A549 (cell line): ENCODE results near the gene GALNT4. TPM values are rescaled to one million over a fixed set of nuclear protein-coding genes. Genes with fewer than 3 reads are reported as not detected.

Experiments used
- ATAC-seq, 2 experiments: fragments of 200-7000 bp in 1 of 2; fragments of >200 bp in 1 of 2; cut with Nextera tagmentation in 1 of 2; cut with Tn5 transposase in 1 of 2; 3 replicates each; pipeline versions ENCODE4 v1.8.0 to v1.9.1; 2018 to 2020; ENCODE audit warnings: mild to moderate bottlenecking in 1 of 2, moderate library complexity in 1 of 2
- CTCF ChIA-PET: fragments of 300-600 bp; sonication (Branson Sonifier 250); formaldehyde crosslinking; extraction: SDS; loops from one replicate; lab custom pipeline; 2021; ENCODE audit warnings: antibody characterized with exemption, inconsistent platforms; lab: Yijun Ruan, JAX
- POLR2A ChIA-PET: fragments of 350-600 bp; formaldehyde crosslinking; extraction: SDS; loops from one replicate; lab custom pipeline; 2021; ENCODE audit warnings: antibody characterized with exemption, inconsistent platforms; lab: Yijun Ruan, JAX
- DNase-seq, 2 experiments: peaks; one replicate each; pipeline versions ENCODE4 v3.0.0 to v3.0.0-alpha.2; 2011 to 2016; ENCODE audit warnings: low read depth in 1 of 2, low spot score in 1 of 2
- FAIRE-seq: peaks from 2 replicates; lab custom pipeline; 2011; peaks lifted over from hg19 to GRCh38; lab: Jason Lieb, UNC
- H3K27ac ChIP-seq, 2 experiments: fragments of >200 bp; sonication (Bioruptor Twin); formaldehyde crosslinking; 3 replicates each; pipeline ENCODE4 v1.5.1; 2016 to 2017
- H3K4me1 ChIP-seq: fragments of >200 bp; sonication (Bioruptor Twin); formaldehyde crosslinking; 3 replicates; pipeline ENCODE4 v1.6.1; 2016
- H3K4me2 ChIP-seq: fragments of >200 bp; sonication (Bioruptor Twin); formaldehyde crosslinking; 3 replicates; pipeline ENCODE4 v1.6.1; 2016
- H3K4me3 ChIP-seq: fragments of >200 bp; sonication (Bioruptor Twin); formaldehyde crosslinking; 3 replicates; pipeline ENCODE4 v1.5.1; 2016
- H3K9me3 ChIP-seq: fragments of >200 bp; sonication (Bioruptor Twin); formaldehyde crosslinking; 3 replicates; pipeline ENCODE4 v1.6.1; 2016
- BCL3 ChIP-seq: fragments of >200 bp; sonication (Bioruptor Twin); formaldehyde crosslinking; IDR thresholded peaks from 3 replicates; pipeline ENCODE4 v1.6.1; 2016
- CBX2 ChIP-seq: fragments of 200-600 bp; sonication (generic); IDR thresholded peaks from 2 replicates; pipeline ENCODE4 v1.6.1; 2016; ENCODE audit warnings: low read depth, mild to moderate bottlenecking, borderline replicate concordance
- CBX8 ChIP-seq: fragments of 200-600 bp; sonication (generic); IDR thresholded peaks from 2 replicates; pipeline ENCODE4 v1.6.1; 2016
- CEBPB ChIP-seq, 2 experiments: fragments of >200 bp in 1 of 2; sonication (Bioruptor Twin) in 1 of 2; formaldehyde crosslinking in 1 of 2; IDR thresholded peaks; 2 replicates each; pipeline ENCODE4 v1.6.1; 2012 to 2016
- CHD2 ChIP-seq: fragments of 150-350 bp; IDR thresholded peaks from 2 replicates; pipeline ENCODE4 v1.6.1; 2014; ENCODE audit warnings: low read length; ENCODE audit not compliant: partially characterized antibody
- CHD4 ChIP-seq: fragments of 200-600 bp; sonication (generic); IDR thresholded peaks from 2 replicates; pipeline ENCODE4 v1.6.1; 2016; ENCODE audit warnings: antibody characterized with exemption, mild to moderate bottlenecking, borderline replicate concordance
- EHF ChIP-seq: fragments of 250-450 bp; sonication (Bioruptor Pico); IDR thresholded peaks from 2 replicates; pipeline ENCODE4 v1.5.0; 2020; ENCODE audit warnings: mild to moderate bottlenecking
- ELK1 ChIP-seq: fragments of 150-350 bp; IDR thresholded peaks from 2 replicates; pipeline ENCODE4 v1.6.1; 2014; ENCODE audit warnings: low read depth, mild to moderate bottlenecking, low read length
- EP300 ChIP-seq, 2 experiments: fragments of >200 bp; sonication (Bioruptor Twin); formaldehyde crosslinking; IDR thresholded peaks; 2 replicates in 1 of 2; 3 replicates in 1 of 2; pipeline ENCODE4 v1.6.1; 2016 to 2017
- ESRRA ChIP-seq: fragments of 150-350 bp; IDR thresholded peaks from 2 replicates; pipeline ENCODE4 v1.6.1; 2014; ENCODE audit warnings: mild to moderate bottlenecking, low read length, borderline replicate concordance
- FOSB ChIP-seq: fragments of 250-450 bp; sonication (Bioruptor Pico); IDR thresholded peaks from 2 replicates; pipeline ENCODE4 v1.5.0; 2020; ENCODE audit warnings: mild to moderate bottlenecking, moderate library complexity
- FOSL2 ChIP-seq, 2 experiments: fragments of 450-650 bp in 1 of 2; fragments of >200 bp in 1 of 2; sonication (Bioruptor Twin) in 1 of 2; formaldehyde crosslinking; IDR thresholded peaks; 2 replicates each; pipeline versions ENCODE4 v1.5.0 to v1.6.1; 2016 to 2020; ENCODE audit warnings: mild to moderate bottlenecking in 1 of 2, moderate library complexity in 1 of 2
- FOXS1 ChIP-seq: fragments of 250-450 bp; sonication (Bioruptor Pico); IDR thresholded peaks from 2 replicates; pipeline ENCODE4 v1.5.0; 2020; ENCODE audit warnings: mild to moderate bottlenecking, moderate library complexity
- HDAC2 ChIP-seq: fragments of 200-600 bp; sonication (generic); IDR thresholded peaks from 2 replicates; pipeline ENCODE4 v1.6.1; 2016
- HES2 ChIP-seq: fragments of >200 bp; sonication (Bioruptor Twin); formaldehyde crosslinking; IDR thresholded peaks from 2 replicates; pipeline ENCODE4 v1.6.1; 2016
- HOXA7 ChIP-seq: fragments of 250-450 bp; sonication (Bioruptor Pico); IDR thresholded peaks from 2 replicates; pipeline ENCODE4 v1.5.0; 2020; ENCODE audit warnings: mild to moderate bottlenecking, moderate library complexity
- HOXB13 ChIP-seq: fragments of 250-450 bp; sonication (Bioruptor Pico); IDR thresholded peaks from 2 replicates; pipeline ENCODE4 v1.5.0; 2020; ENCODE audit warnings: low read depth, mild to moderate bottlenecking, moderate library complexity
- HOXB5 ChIP-seq: fragments of 250-450 bp; sonication (Bioruptor Pico); IDR thresholded peaks from 2 replicates; pipeline ENCODE4 v1.5.0; 2020; ENCODE audit warnings: mild to moderate bottlenecking, moderate library complexity
- JUN ChIP-seq, 2 experiments: fragments of >200 bp; sonication (Bioruptor Twin); formaldehyde crosslinking; IDR thresholded peaks; 2 replicates in 1 of 2; 3 replicates in 1 of 2; pipeline ENCODE4 v1.6.1; 2016 to 2017
- JUNB ChIP-seq: fragments of >200 bp; sonication (Bioruptor Twin); formaldehyde crosslinking; IDR thresholded peaks from 2 replicates; pipeline ENCODE4 v1.6.1; 2016
- KDM1A ChIP-seq: fragments of 200-600 bp; sonication (generic); IDR thresholded peaks from 2 replicates; pipeline ENCODE4 v1.6.1; 2016; ENCODE audit warnings: low read depth, mild to moderate bottlenecking
- MAFK ChIP-seq: fragments of 450-650 bp; IDR thresholded peaks from 2 replicates; pipeline ENCODE4 v1.6.1; 2014; ENCODE audit not compliant: partially characterized antibody
- MAZ ChIP-seq: fragments of 150-350 bp; IDR thresholded peaks from 2 replicates; pipeline ENCODE4 v1.6.1; 2014; ENCODE audit warnings: antibody characterized with exemption, low read depth, low read length, borderline replicate concordance
- NFE2L2 ChIP-seq: fragments of 150-350 bp; conservative IDR thresholded peaks from 2 replicates; pipeline ENCODE4 v1.6.1; 2014; ENCODE audit warnings: low read length
- NPAS2 ChIP-seq: fragments of 250-450 bp; sonication (Bioruptor Pico); IDR thresholded peaks from 2 replicates; pipeline ENCODE4 v1.8.0; 2022; ENCODE audit warnings: mild to moderate bottlenecking, moderate library complexity, borderline replicate concordance
- NR3C1 ChIP-seq: fragments of >200 bp; sonication (Bioruptor Twin); formaldehyde crosslinking; IDR thresholded peaks from 3 replicates; pipeline ENCODE4 v1.6.1; 2017
- PHF8 ChIP-seq: fragments of 200-600 bp; sonication (generic); IDR thresholded peaks from 2 replicates; pipeline ENCODE4 v1.6.1; 2016; ENCODE audit warnings: low read depth, mild to moderate bottlenecking, antibody characterized with exemption, moderate library complexity, borderline replicate concordance
- POLR2A ChIP-seq: IDR thresholded peaks from 2 replicates; pipeline ENCODE4 v1.6.1; 2012; ENCODE audit warnings: mild to moderate bottlenecking, low read length
- POLR2AphosphoS2 ChIP-seq: conservative IDR thresholded peaks from 2 replicates; pipeline ENCODE4 v1.6.1; 2012; ENCODE audit warnings: low read length, improper control_type of control experiment, inconsistent platforms
- RAD21 ChIP-seq, 2 experiments: fragments of >200 bp in 1 of 2; sonication (Bioruptor Twin) in 1 of 2; formaldehyde crosslinking in 1 of 2; IDR thresholded peaks in 1 of 2; conservative IDR thresholded peaks in 1 of 2; 2 replicates in 1 of 2; 3 replicates in 1 of 2; pipeline ENCODE4 v1.6.1; 2012 to 2018; ENCODE audit warnings: inconsistent platforms in 1 of 2
- RCOR1 ChIP-seq: fragments of 150-350 bp; IDR thresholded peaks from 2 replicates; pipeline ENCODE4 v1.6.1; 2014; ENCODE audit warnings: antibody characterized with exemption, low read length, low read depth
- REST ChIP-seq: fragments of 200-600 bp; sonication (generic); IDR thresholded peaks from 2 replicates; pipeline ENCODE4 v1.6.1; 2016; ENCODE audit warnings: antibody characterized with exemption, mild to moderate bottlenecking, moderate library complexity
- RFX5 ChIP-seq: fragments of 450-650 bp; IDR thresholded peaks from 2 replicates; pipeline ENCODE4 v1.7.1; 2014; ENCODE audit warnings: antibody characterized with exemption, mild to moderate bottlenecking, moderate library complexity
- SMC3 ChIP-seq: fragments of >200 bp; sonication (Bioruptor Twin); formaldehyde crosslinking; IDR thresholded peaks from 3 replicates; pipeline ENCODE4 v1.6.1; 2018; ENCODE audit warnings: inconsistent platforms
- SREBF2 ChIP-seq: fragments of 450-650 bp; IDR thresholded peaks from 2 replicates; pipeline ENCODE4 v1.6.1; 2014; ENCODE audit warnings: mild to moderate bottlenecking, moderate library complexity
- TP53 ChIP-seq: fragments of 250-450 bp; sonication (Bioruptor Pico); IDR thresholded peaks from 2 replicates; pipeline ENCODE4 v1.5.0; 2021; ENCODE audit warnings: mild to moderate bottlenecking, moderate library complexity
- ZSCAN20 ChIP-seq: fragments of 250-450 bp; sonication (Bioruptor Pico); IDR thresholded peaks from 2 replicates; pipeline ENCODE4 v1.8.0; 2022; ENCODE audit warnings: mild to moderate bottlenecking, moderate library complexity
- WGBS: methylation state at CpG from one replicate; pipeline ENCODE4 v1.1.6; 2017; ENCODE audit errors: missing lambda C conversion rate; 5-methylcytosine and 5-hydroxymethylcytosine counted together
- polyA plus RNA-seq, 4 experiments: library from polyadenylated mRNA; depleted of rRNA in 3 of 4; stranded (reverse); fragments of >200 nt; fragmentation: RNase III in 1 of 4; extraction: RNeasy Plus Mini Kit Qiagen cat#74134 plus additional on column Dnase treatment in 1 of 4; gene quantifications; 2 replicates in 3 of 4; 3 replicates in 1 of 4; pipeline ENCODE4 v1.2.3, GENCODE V29; 2011 to 2017

Gene GALNT4
- polyA plus RNA-seq, 2 of the 4 experiments (the other 2 are of a cell fraction), result 5.9 to 14.3 TPM

GRCh38 chr12:89507015-89507824 is 17.4 kb downstream of the GALNT4 start:
- ChIA-PET POLR2A (interaction anchor here (0.6 to 0.7 kb wide), 2 partner anchors 96 to 441 kb away, joined by 4 to 7 read pairs; no protein-coding TSS in a partner anchor), CTCF (interaction anchor here (1.0 to 5.6 kb wide), 4 partner anchors 8 to 46 kb away, joined by 3 to 23 read pairs (median 4); partner anchors contain the start of genes GALNT4 and POC1B)
- peak; percentile 29 to 90 for DNase-seq
- peaks cover 44% of the 10 kb centered on the region for H3K4me1 ChIP-seq
- FAIRE-seq, result peak; percentile 92
- H3K27ac ChIP-seq, result peak overlapping the region; percentile 78 to 84
- 21% methylated on average over 9 of the region's 9 CpGs for WGBS
- no peaks in the 10 kb centered on the region for H3K9me3 ChIP-seq
- peak; percentile 86 to 91 for ATAC-seq
- H3K4me2 ChIP-seq, result peak overlapping the region; percentile 56
- no peak overlapping the region for H3K4me3 ChIP-seq
- TF ChIP-seq SMC3, result no peak
- no peak for TF ChIP-seq RAD21 (conservative IDR thresholded peaks at IDR 0.05 in 1 of 2, IDR thresholded peaks at IDR 0.05 in 1 of 2)
- TF ChIP-seq MAFK, result no peak
- no peak for TF ChIP-seq HDAC2
- TF ChIP-seq CBX2, result no peak
- TF ChIP-seq SREBF2, result no peak
- no peak for TF ChIP-seq TP53 (CRISPR knock-in tag)
- no peak for TF ChIP-seq EHF (CRISPR knock-in tag)
- no peak for TF ChIP-seq NPAS2
- TF ChIP-seq HOXB5 (CRISPR knock-in tag), result peak; percentile 69; the same call in 1 of the 2 replicates
- no peak for TF ChIP-seq PHF8
- TF ChIP-seq HES2, result 0 out of 2 replicates have a peak, but pooled peaks have one; percentile 48
- TF ChIP-seq ZSCAN20 (CRISPR knock-in tag), result no peak
- TF ChIP-seq HOXB13 (CRISPR knock-in tag), result no peak
- no peak for TF ChIP-seq FOSB (CRISPR knock-in tag)
- TF ChIP-seq ELK1, result no peak
- TF ChIP-seq JUN (IDR thresholded peaks at IDR 0.05), result peak in 1 of 2 experiments; percentile 65; a peak in 2 of 5 replicates
- TF ChIP-seq POLR2A, result no peak
- no peak for TF ChIP-seq ESRRA
- TF ChIP-seq JUNB, result peak; percentile 54
- TF ChIP-seq BCL3, result no peak
- TF ChIP-seq HOXA7 (CRISPR knock-in tag), result no peak
- no peak for TF ChIP-seq CBX8
- TF ChIP-seq POLR2AphosphoS2, result no peak
- TF ChIP-seq CEBPB (IDR thresholded peaks at IDR 0.05), result peak in 1 of 2 experiments; percentile 60; a peak in 3 of 4 replicates
- TF ChIP-seq MAZ, result no peak
- TF ChIP-seq EP300 (IDR thresholded peaks at IDR 0.05), result peak in 1 of 2 experiments; percentile 72
- TF ChIP-seq CHD2, result no peak
- no peak for TF ChIP-seq RFX5
- no peak for TF ChIP-seq NFE2L2
- TF ChIP-seq NR3C1, result no peak
- no peak for TF ChIP-seq FOXS1 (CRISPR knock-in tag)
- TF ChIP-seq CHD4, result no peak
- no peak for TF ChIP-seq RCOR1
- no peak for TF ChIP-seq FOSL2 (IDR thresholded peaks at IDR 0.05)
- no peak for TF ChIP-seq FOSL2 (CRISPR knock-in tag; IDR thresholded peaks at IDR 0.05)
- TF ChIP-seq KDM1A, result no peak
- no peak for TF ChIP-seq REST
